GM12878 (cell line): ENCODE results near the gene FGD6. TPM values are rescaled to one million over a fixed set of nuclear protein-coding genes. Genes with fewer than 3 reads are reported as not detected.

Experiments
- ATAC-seq: fragments of 200-7000 bp; cut with Tn5 transposase; 3 replicates; pipeline ENCODE4 v1.9.1; 2020; ENCODE audit warnings: mild to moderate bottlenecking, moderate library complexity
- BruUV-seq: library from RNA; stranded (reverse); fragments of 400-500 nt; replicated peaks from 2 replicates; lab custom pipeline; 2021; lab: Mats Ljungman, UMichigan
- CTCF ChIA-PET: fragments of 300-600 bp; sonication (Branson Sonifier 250); formaldehyde crosslinking; extraction: SDS; loops from one replicate; lab custom pipeline; 2021; ENCODE audit warnings: inconsistent platforms; lab: Yijun Ruan, JAX
- POLR2A ChIA-PET: fragments of 350-600 bp; formaldehyde crosslinking; extraction: SDS; loops from one replicate; lab custom pipeline; 2021; ENCODE audit warnings: inconsistent platforms; lab: Charles Lee
- RAD21 ChIA-PET: fragments of 300-600 bp; sonication (Branson Sonifier 250); formaldehyde crosslinking; loops from one replicate; lab custom pipeline; 2023; ENCODE audit warnings: antibody characterized with exemption; ENCODE audit not compliant: unreplicated experiment; lab: Charles Lee
- SMC1A ChIA-PET: fragments of 300-600 bp; sonication (Branson Sonifier 250); formaldehyde crosslinking; loops from one replicate; lab custom pipeline; 2023; ENCODE audit not compliant: unreplicated experiment, uncharacterized antibody; lab: Charles Lee
- DNase-seq: peaks from one replicate; pipeline ENCODE4 v3.0.0-alpha.2; 2011; ENCODE audit warnings: low read depth, low spot score
- FAIRE-seq: peaks from 3 replicates; lab custom pipeline; 2011; peaks lifted over from hg19 to GRCh38; lab: Jason Lieb, UNC
- H2AFZ ChIP-seq: 2 replicates; pipeline ENCODE4 v1.6.0; 2011; ENCODE audit warnings: low read depth, low read length, control low read depth; ENCODE audit not compliant: control insufficient read depth
- H3K27ac ChIP-seq: 2 replicates; pipeline ENCODE4 v1.5.1; 2011; ENCODE audit warnings: control low read depth; ENCODE audit not compliant: control insufficient read depth, insufficient read depth
- H3K27me3 ChIP-seq, 2 experiments: replicated peaks in 1 of 2; 2 replicates each; pipeline versions ENCODE4 v1.6.0 to v1.6.1; 2011; ENCODE audit warnings: low read length in 1 of 2; ENCODE audit not compliant: control insufficient read depth in 2 of 2, insufficient read depth in 2 of 2
- H3K36me3 ChIP-seq, 2 experiments: 2 replicates each; pipeline ENCODE4 v1.5.1; 2011; ENCODE audit warnings: low read length in 1 of 2; ENCODE audit not compliant: control insufficient read depth in 2 of 2, insufficient read depth in 2 of 2
- H3K4me1 ChIP-seq: 2 replicates; pipeline ENCODE4 v1.6.1; 2011; ENCODE audit warnings: mild to moderate bottlenecking, low read length, moderate library complexity, mixed read lengths; ENCODE audit not compliant: control insufficient read depth, insufficient read depth
- H3K4me2 ChIP-seq: 2 replicates; pipeline ENCODE4 v1.6.0; 2011; ENCODE audit warnings: control low read depth; ENCODE audit not compliant: control insufficient read depth, insufficient read depth
- H3K4me3 ChIP-seq: fragments of 200-600 bp; sonication (generic); 2 replicates; pipeline ENCODE4 v1.5.1; 2016
- H3K79me2 ChIP-seq: 2 replicates; pipeline ENCODE4 v1.6.0; 2011; ENCODE audit warnings: low read length; ENCODE audit not compliant: control insufficient read depth, insufficient read depth
- H3K9ac ChIP-seq: 2 replicates; pipeline ENCODE4 v1.8.0; 2011; ENCODE audit warnings: low read length, control low read depth, mixed read lengths; ENCODE audit not compliant: control insufficient read depth, insufficient read depth
- H3K9me3 ChIP-seq: replicated peaks from 3 replicates; pipeline ENCODE4 v1.5.1; 2011; ENCODE audit warnings: mild to moderate bottlenecking, low read length; ENCODE audit not compliant: control insufficient read depth, insufficient read depth
- H4K20me1 ChIP-seq: 2 replicates; pipeline ENCODE4 v1.6.0; 2011; ENCODE audit not compliant: control insufficient read depth, insufficient read depth
- BCL11A ChIP-seq: IDR thresholded peaks from 2 replicates; pipeline ENCODE4 v1.6.1; 2011; ENCODE audit warnings: low read depth, low read length
- CBFB ChIP-seq: IDR thresholded peaks from 2 replicates; pipeline ENCODE4 v1.6.1; 2016; ENCODE audit warnings: antibody characterized with exemption, low read depth
- DPF2 ChIP-seq: fragments of 450-650 bp; IDR thresholded peaks from 2 replicates; pipeline ENCODE4 v1.6.1; 2017; ENCODE audit warnings: mild to moderate bottlenecking
- EP300 ChIP-seq, 2 experiments: fragments of 150-350 bp in 1 of 2; IDR thresholded peaks; 2 replicates each; pipeline ENCODE4 v1.6.1; 2011 to 2012; ENCODE audit warnings: low read depth in 2 of 2, low read length in 2 of 2, borderline replicate concordance in 1 of 2, improper control_type of control experiment in 1 of 2, inconsistent platforms in 1 of 2; ENCODE audit not compliant: control insufficient read depth in 1 of 2
- FOXK2 ChIP-seq: fragments of 450-650 bp; IDR thresholded peaks from 2 replicates; pipeline ENCODE4 v1.6.1; 2017; ENCODE audit warnings: mild to moderate bottlenecking, moderate library complexity
- KDM1A ChIP-seq: fragments of 200-600 bp; sonication (generic); IDR thresholded peaks from 2 replicates; pipeline ENCODE4 v1.6.1; 2016; ENCODE audit warnings: borderline replicate concordance
- MTA2 ChIP-seq: fragments of 450-650 bp; IDR thresholded peaks from 2 replicates; pipeline ENCODE4 v1.6.1; 2016; ENCODE audit warnings: low read depth, mild to moderate bottlenecking, moderate library complexity
- MYC ChIP-seq: IDR thresholded peaks from 2 replicates; pipeline ENCODE4 v1.6.1; 2011; ENCODE audit warnings: mild to moderate bottlenecking, low read length, moderate library complexity, inconsistent platforms; ENCODE audit not compliant: insufficient read depth, insufficient replicate concordance, insufficient read length, severe bottlenecking
- NR2C1 ChIP-seq: fragments of 450-650 bp; IDR thresholded peaks from 2 replicates; pipeline ENCODE4 v1.6.1; 2017; ENCODE audit warnings: antibody characterized with exemption, mild to moderate bottlenecking, moderate library complexity
- POLR2AphosphoS2 ChIP-seq: IDR thresholded peaks from 2 replicates; pipeline ENCODE4 v1.6.1; 2011; ENCODE audit warnings: low read depth, mild to moderate bottlenecking, low read length, improper control_type of control experiment, moderate library complexity
- SP1 ChIP-seq: IDR thresholded peaks from one replicate; pipeline ENCODE4 v1.6.1; 2011; ENCODE audit warnings: low read depth, low read length
- TBL1XR1 ChIP-seq: IDR thresholded peaks from 2 replicates; pipeline ENCODE4 v1.6.1; 2012; ENCODE audit warnings: low read depth, low read length, improper control_type of control experiment
- ZNF207 ChIP-seq: fragments of 450-650 bp; IDR thresholded peaks from 2 replicates; pipeline ENCODE4 v1.6.1; 2014; ENCODE audit warnings: antibody characterized with exemption, mild to moderate bottlenecking, borderline replicate concordance
- ZNF592 ChIP-seq: fragments of 450-650 bp; IDR thresholded peaks from 2 replicates; pipeline ENCODE4 v1.6.1; 2017; ENCODE audit warnings: mild to moderate bottlenecking, moderate library complexity
- ZSCAN29 ChIP-seq: fragments of 450-650 bp; IDR thresholded peaks from 2 replicates; pipeline ENCODE4 v1.6.1; 2017; ENCODE audit warnings: mild to moderate bottlenecking, moderate library complexity
- WGBS: methylation state at CpG from one replicate; pipeline ENCODE4 v1.1.6; 2016; ENCODE audit warnings: low lambda C conversion rate; ENCODE audit not compliant: insufficient replicate concordance, insufficient coverage; ENCODE audit errors: missing lambda C conversion rate; 5-methylcytosine and 5-hydroxymethylcytosine counted together
- in situ Hi-C: fragments of 300-500 bp; cut with MboI; formaldehyde crosslinking; loops from 9 replicates; pipeline ENCODE4 v1.14.3; 2018; ENCODE audit warnings: mixed read lengths
- intact Hi-C: fragments of 100-400 bp; cut with micrococcal nuclease; formaldehyde crosslinking; loops from one replicate; pipeline ENCODE4 v1.14.2; 2022; ENCODE audit not compliant: unreplicated experiment
- polyA plus RNA-seq, 11 experiments: library from polyadenylated mRNA; depleted of rRNA in 4 of 11; unstranded in 6 of 11; stranded (reverse) in 5 of 11; fragments of >200 nt; fragmentation: Nextera tagmentation in 4 of 11; fragmentation: Illumina TruSeq in 1 of 11; extraction: Ambion mirVana in 4 of 11; extraction: Trizol in 1 of 11; gene quantifications; 1 replicate in 1 of 11; 2 replicates in 10 of 11; pipeline versions ENCODE4 v1.2.1 to v1.2.3, GENCODE V29; 2011 to 2016; ENCODE audit warnings: inconsistent platforms in 2 of 11, missing spikeins in 2 of 11, low read depth in 1 of 11
- total RNA-seq, 4 experiments: library from RNA; depleted of rRNA in 3 of 4; stranded (reverse); fragments of >200 nt in 3 of 4; fragmentation: Illumina TruSeq in 1 of 4; extraction: Trizol in 1 of 4; gene quantifications; 2 replicates each; pipeline versions ENCODE4 v1.2.1 to v1.2.3, GENCODE V29; 2013 to 2021

The FGD6 gene
- total and polyA plus RNA-seq, 10 of the 15 experiments (the other 5 are each of a cell fraction or from before 2014, with no cell fraction given), result 2.4 to 15.5 (median 8.9) TPM

GRCh38 chr12:95037906-95038305, 179.4 kb downstream of the FGD6 start (continued):
- no peak for TF ChIP-seq FOXK2
- no peak for TF ChIP-seq KDM1A
- TF ChIP-seq EP300 (IDR thresholded peaks at IDR 0.05; ENCODE audit: borderline replicate concordance in 1 of 2, control insufficient read depth in 1 of 2, low read depth in 2 of 2, low read length in 2 of 2), result no peak
- no peak for TF ChIP-seq ZSCAN29
- TF ChIP-seq POLR2AphosphoS2, result no peak
- no peak for TF ChIP-seq MYC
- TF ChIP-seq SP1, result no peak
- no peak for TF ChIP-seq TBL1XR1
- TF ChIP-seq BCL11A, result no peak
- no peak for TF ChIP-seq DPF2

GRCh38 chr12:95034750-95035149, 182.5 kb downstream of the FGD6 start:
- CTCF ChIA-PET, result no interaction called here
- H3K27me3 ChIP-seq, result no peaks in the 10 kb centered on the region
- H3K79me2 ChIP-seq, result no peaks in the 10 kb centered on the region
- H3K9me3 ChIP-seq, result no peaks in the 10 kb centered on the region
- no peak for ATAC-seq
- H3K27ac ChIP-seq, result no peak overlapping the region
- DNase-seq, result no peak
- H3K4me2 ChIP-seq, result no peak overlapping the region
- TF ChIP-seq MTA2 (no peak), CBFB (no peak), ZNF207 (no peak), NR2C1 (no peak), ZNF592 (no peak)
- no peaks in the 10 kb centered on the region for H3K4me1 ChIP-seq
- peaks cover 0 to 9% of the 10 kb centered on the region in 2 experiments; a peak in 1 of 4 replicates for H3K36me3 ChIP-seq
- H3K4me3 ChIP-seq, result no peak overlapping the region
- H2AFZ ChIP-seq, result no peak overlapping the region
- SMC1A ChIA-PET, result no interaction called here
- BruUV-seq, result no TSS peak
- no peak for FAIRE-seq
- no peaks in the 10 kb centered on the region for H4K20me1 ChIP-seq
- RAD21 ChIA-PET, result no interaction called here
- H3K9ac ChIP-seq, result no peak overlapping the region
- intact Hi-C loops (no loop called here), in situ Hi-C loops (no loop called here)
- POLR2A ChIA-PET, result no interaction called here
- WGBS, result 94% methylated on average over 1 of the region's 1 CpG
